Spleen (tissue), 11 donors: ENCODE data around the gene POLL. TPM values are rescaled to one million over a fixed set of nuclear protein-coding genes. Genes with fewer than 3 reads are reported as not detected.

Experiments used
- DNase-seq: peaks from one replicate; pipeline ENCODE4 v3.0.0-alpha.2; 2020
- H3K27ac ChIP-seq, 8 donors: fragments of 200-600 bp; sonication (generic) in 7 of 8; 1 replicate in 4 of 8; 2 replicates in 4 of 8; pipeline versions ENCODE4 v1.5.0 to v1.8.0; 2016 to 2021; ENCODE audit warnings: inconsistent platforms in 4 of 8, mild to moderate bottlenecking in 4 of 8, moderate library complexity in 1 of 8
- H3K27me3 ChIP-seq, 7 donors: fragments of 200-600 bp; sonication (generic) in 6 of 7; replicated peaks in 1 of 7; 1 replicate in 4 of 7; 2 replicates in 3 of 7; pipeline versions ENCODE4 v1.5.0 to v1.8.0; 2016 to 2021; ENCODE audit warnings: inconsistent platforms in 3 of 7, mild to moderate bottlenecking in 1 of 7
- H3K36me3 ChIP-seq, 6 donors: fragments of 200-600 bp; sonication (generic) in 5 of 6; 1 replicate in 4 of 6; 2 replicates in 2 of 6; pipeline versions ENCODE4 v1.5.0 to v1.8.0; 2016 to 2021; ENCODE audit warnings: inconsistent platforms in 2 of 6
- H3K4me1 ChIP-seq, 6 donors: fragments of 200-600 bp; sonication (generic) in 5 of 6; 1 replicate in 3 of 6; 2 replicates in 3 of 6; pipeline versions ENCODE4 v1.5.0 to v1.8.0; 2016 to 2021; ENCODE audit warnings: inconsistent platforms in 3 of 6
- H3K4me3 ChIP-seq, 8 donors: fragments of 200-600 bp; sonication (generic) in 7 of 8; 1 replicate in 4 of 8; 2 replicates in 4 of 8; pipeline versions ENCODE4 v1.5.0 to v1.8.0; 2016 to 2021; ENCODE audit warnings: inconsistent platforms in 4 of 8, mild to moderate bottlenecking in 4 of 8, moderate library complexity in 2 of 8
- H3K9me3 ChIP-seq, 8 donors: fragments of 200-600 bp; sonication (generic) in 7 of 8; 1 replicate in 4 of 8; 2 replicates in 4 of 8; pipeline versions ENCODE4 v1.5.0 to v1.8.0; 2016 to 2021; ENCODE audit warnings: inconsistent platforms in 4 of 8
- POLR2A ChIP-seq, 3 donors: fragments of 450-650 bp; IDR thresholded peaks; one replicate each; pipeline ENCODE4 v1.5.1; 2017; ENCODE audit warnings: antibody characterized with exemption in 3 of 3, mild to moderate bottlenecking in 1 of 3
- POLR2AphosphoS5 ChIP-seq, 3 donors: sonication (generic); formaldehyde crosslinking; IDR thresholded peaks; one replicate each; pipeline ENCODE4 v1.5.1; 2017; ENCODE audit warnings: antibody characterized with exemption in 3 of 3
- WGBS, 5 donors: extraction: QIAGEN DNeasy Blood & Tissue Kit in 3 of 5; methylation state at CpG; one replicate each; pipeline versions ENCODE4 v1.1.5 to v1.1.7; 2013 to 2018; 5-methylcytosine and 5-hydroxymethylcytosine counted together
- intact Hi-C: fragments of 100-400 bp; cut with DNase I; formaldehyde crosslinking; loops from one replicate; pipeline ENCODE4 v1.15.0; 2023; ENCODE audit warnings: low total_unique reads
- polyA plus RNA-seq, 3 donors: library from polyadenylated mRNA; stranded (reverse); fragments of 200-250 nt; gene quantifications; one replicate each; pipeline ENCODE4 v1.2.1, GENCODE V29; 2013
- total RNA-seq, 7 donors: library from RNA; depleted of rRNA in 3 of 7; stranded (reverse); fragments of >200 nt in 3 of 7; fragmentation: NEBNext Ultra II Directional in 4 of 7; extraction: Animal tissue kit (Norgen Biotek cat#: 25700) in 4 of 7; gene quantifications; one replicate each; pipeline versions ENCODE4 v1.1.0 to v1.2.1, GENCODE V29; 2016 to 2021
- TF ChIP-seq, protein P1 (sequence below), 11 experiments: fragments of 200-600 bp in 7 of 11; fragments of 450-650 bp in 4 of 11; sonication (generic) in 4 of 11; IDR thresholded peaks in 8 of 11; conservative IDR thresholded peaks in 3 of 11; 1 replicate in 7 of 11; 2 replicates in 4 of 11; pipeline versions ENCODE4 v1.4.0 to v1.8.0; 2016 to 2021; ENCODE audit warnings: antibody characterized with exemption in 11 of 11, inconsistent platforms in 4 of 11, mild to moderate bottlenecking in 1 of 11
- donor health status: healthy with polysubstance abuse.
- donor health status: DM: no; HTN: no; CAD: no; lungs with moderate emphysema.
- donor health status: DM: no; HTN: no; CAD: no.
- donor health status: Bipolar disorder and iron deficiency.
- donor health status: healthy.
- donor health status: DM: no; HTN: no; CAD: no.
- donor health status: DM: yes; HTN: yes; CAD: no.

Gene POLL
- total and polyA plus RNA-seq, 10 donors = 22.3 to 40.3 (median 29.1) TPM

DNA sequence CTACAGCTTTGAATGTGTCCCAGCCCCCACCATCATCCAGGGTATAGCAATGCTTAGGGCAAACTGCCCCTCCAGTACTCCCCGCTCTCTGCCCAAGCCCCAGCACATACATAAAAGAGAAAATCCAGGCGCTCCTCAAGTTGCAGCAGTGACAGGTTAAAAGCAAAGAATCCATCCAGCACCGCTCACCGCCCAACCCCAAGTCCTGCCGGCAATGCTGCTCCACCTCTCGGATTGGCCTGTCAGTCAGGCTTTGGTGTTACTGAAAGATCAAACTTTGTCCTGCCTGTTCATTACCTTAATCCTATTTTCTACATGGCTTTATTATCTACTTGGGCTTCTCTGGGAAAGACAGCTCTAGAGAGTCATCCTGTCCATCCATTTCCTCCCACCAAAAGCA, 31.9 kb upstream of the POLL start:
- Histone ChIP-seq H3K9me3 (no peaks in the 10 kb centered on the region), H3K4me1 (peaks cover 0 to 22% (median 7%) of the 10 kb centered on the region in 6 donors), H3K27ac (no peak overlapping the region), H3K36me3 (peaks cover 0 to 100% (median 52%) of the 10 kb centered on the region in 6 donors), H3K4me3 (no peak overlapping the region), H3K27me3 (no peaks in the 10 kb centered on the region)
- DNase-seq = peak; percentile 27
- 93 to 99% (median 98%) methylated on average over 6 of the region's 6 CpGs for WGBS, 5 donors
- intact Hi-C loops = no loop called here
- TF ChIP-seq POLR2AphosphoS5 (IDR thresholded peaks at IDR 0.05) = no peak
- TF ChIP-seq, protein P1, sequence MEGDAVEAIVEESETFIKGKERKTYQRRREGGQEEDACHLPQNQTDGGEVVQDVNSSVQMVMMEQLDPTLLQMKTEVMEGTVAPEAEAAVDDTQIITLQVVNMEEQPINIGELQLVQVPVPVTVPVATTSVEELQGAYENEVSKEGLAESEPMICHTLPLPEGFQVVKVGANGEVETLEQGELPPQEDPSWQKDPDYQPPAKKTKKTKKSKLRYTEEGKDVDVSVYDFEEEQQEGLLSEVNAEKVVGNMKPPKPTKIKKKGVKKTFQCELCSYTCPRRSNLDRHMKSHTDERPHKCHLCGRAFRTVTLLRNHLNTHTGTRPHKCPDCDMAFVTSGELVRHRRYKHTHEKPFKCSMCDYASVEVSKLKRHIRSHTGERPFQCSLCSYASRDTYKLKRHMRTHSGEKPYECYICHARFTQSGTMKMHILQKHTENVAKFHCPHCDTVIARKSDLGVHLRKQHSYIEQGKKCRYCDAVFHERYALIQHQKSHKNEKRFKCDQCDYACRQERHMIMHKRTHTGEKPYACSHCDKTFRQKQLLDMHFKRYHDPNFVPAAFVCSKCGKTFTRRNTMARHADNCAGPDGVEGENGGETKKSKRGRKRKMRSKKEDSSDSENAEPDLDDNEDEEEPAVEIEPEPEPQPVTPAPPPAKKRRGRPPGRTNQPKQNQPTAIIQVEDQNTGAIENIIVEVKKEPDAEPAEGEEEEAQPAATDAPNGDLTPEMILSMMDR (IDR thresholded peaks at IDR 0.05 in 8 of 11, conservative IDR thresholded peaks at IDR 0.05 in 3 of 11) = no peak

DNA sequence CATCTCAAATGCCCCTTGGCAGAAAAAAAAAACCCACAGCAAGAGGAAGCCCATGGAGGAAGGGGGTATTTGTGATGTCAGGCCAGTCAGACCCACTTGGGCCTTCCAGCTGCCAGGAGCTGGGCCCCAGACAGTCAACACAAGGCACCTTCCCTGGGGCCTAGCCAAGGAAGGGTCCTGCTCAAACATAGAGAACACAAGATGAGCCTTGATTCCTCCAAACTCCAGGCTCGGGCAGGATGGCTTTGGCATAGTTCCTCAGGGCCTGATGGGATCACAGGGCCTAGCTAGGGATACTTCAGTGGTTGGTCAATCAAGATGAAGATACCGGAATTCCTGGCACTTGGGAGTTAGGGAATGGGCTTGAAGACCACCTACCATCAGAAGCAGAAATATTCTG, 30.8 kb upstream of the POLL start:
- Histone ChIP-seq H3K9me3 (no peaks in the 10 kb centered on the region), H3K4me3 (no peak overlapping the region), H3K4me1 (peaks cover 0 to 22% (median 7%) of the 10 kb centered on the region in 6 donors), H3K27ac (no peak overlapping the region), H3K36me3 (peaks cover 0 to 100% (median 45%) of the 10 kb centered on the region in 6 donors), H3K27me3 (no peaks in the 10 kb centered on the region)
- TF ChIP-seq POLR2A (IDR thresholded peaks at IDR 0.05) (no peak), POLR2AphosphoS5 (IDR thresholded peaks at IDR 0.05) (no peak)
- intact Hi-C loops = no loop called here
- peak; percentile 25 for DNase-seq
- WGBS, 5 donors = 93 to 100% (median 96%) methylated on average over 2 of the region's 2 CpGs

DNA sequence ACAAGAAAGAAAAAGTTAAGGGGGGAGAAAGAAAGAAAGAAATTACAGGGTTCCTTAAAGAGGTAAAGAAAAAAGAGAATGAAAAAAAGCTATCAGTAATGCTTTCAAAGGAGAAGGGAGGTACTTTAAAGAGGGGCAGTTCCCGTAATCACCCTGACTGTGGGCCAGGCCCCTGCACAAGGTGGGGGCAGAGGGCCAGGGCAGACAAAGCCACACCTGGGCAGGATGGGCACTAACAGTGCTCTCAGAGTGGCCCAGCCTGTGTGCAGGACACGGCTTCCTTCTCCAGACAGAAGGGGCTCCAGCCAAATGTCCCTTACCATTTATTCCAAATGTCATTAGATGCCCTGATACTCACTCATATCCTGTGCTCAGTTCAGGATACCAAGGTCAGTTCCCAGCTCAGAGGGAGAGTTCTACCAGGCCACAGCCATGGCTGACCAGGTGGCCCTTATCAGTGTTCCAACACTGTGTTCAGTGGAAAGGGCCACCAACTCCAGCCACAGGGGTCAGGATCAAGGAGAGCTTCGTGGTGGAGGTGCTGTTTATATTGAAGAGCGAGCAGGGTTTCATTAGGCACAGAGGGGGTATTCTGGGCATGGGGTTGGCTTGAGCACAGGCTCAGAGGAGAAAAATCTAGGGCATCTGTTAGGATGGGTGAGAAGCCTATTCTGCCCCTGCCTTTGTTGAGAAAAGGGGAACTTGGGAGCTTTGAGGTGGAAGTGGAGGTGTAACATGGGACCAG, 29.9 kb upstream of the POLL start:
- DNase-seq = peak; percentile 48
- H3K4me3 ChIP-seq = no peak overlapping the region
- H3K27ac ChIP-seq = peak overlapping the region in 1 of 8 donors; percentile 53
- H3K9me3 ChIP-seq = no peaks in the 10 kb centered on the region
- peaks cover 0 to 22% (median 7%) of the 10 kb centered on the region in 6 donors for H3K4me1 ChIP-seq
- TF ChIP-seq, protein P1 (IDR thresholded peaks at IDR 0.05 in 8 of 11, conservative IDR thresholded peaks at IDR 0.05 in 3 of 11) = no peak
- peak in 1 of 3 donors; percentile 17 for TF ChIP-seq POLR2AphosphoS5 (IDR thresholded peaks at IDR 0.05)
- no peaks in the 10 kb centered on the region for H3K27me3 ChIP-seq
- intact Hi-C loops = no loop called here
- 71 to 78% (median 78%) methylated on average over 4 of the region's 4 CpGs for WGBS, 5 donors
- H3K36me3 ChIP-seq = peaks cover 0 to 100% (median 36%) of the 10 kb centered on the region in 6 donors

DNA sequence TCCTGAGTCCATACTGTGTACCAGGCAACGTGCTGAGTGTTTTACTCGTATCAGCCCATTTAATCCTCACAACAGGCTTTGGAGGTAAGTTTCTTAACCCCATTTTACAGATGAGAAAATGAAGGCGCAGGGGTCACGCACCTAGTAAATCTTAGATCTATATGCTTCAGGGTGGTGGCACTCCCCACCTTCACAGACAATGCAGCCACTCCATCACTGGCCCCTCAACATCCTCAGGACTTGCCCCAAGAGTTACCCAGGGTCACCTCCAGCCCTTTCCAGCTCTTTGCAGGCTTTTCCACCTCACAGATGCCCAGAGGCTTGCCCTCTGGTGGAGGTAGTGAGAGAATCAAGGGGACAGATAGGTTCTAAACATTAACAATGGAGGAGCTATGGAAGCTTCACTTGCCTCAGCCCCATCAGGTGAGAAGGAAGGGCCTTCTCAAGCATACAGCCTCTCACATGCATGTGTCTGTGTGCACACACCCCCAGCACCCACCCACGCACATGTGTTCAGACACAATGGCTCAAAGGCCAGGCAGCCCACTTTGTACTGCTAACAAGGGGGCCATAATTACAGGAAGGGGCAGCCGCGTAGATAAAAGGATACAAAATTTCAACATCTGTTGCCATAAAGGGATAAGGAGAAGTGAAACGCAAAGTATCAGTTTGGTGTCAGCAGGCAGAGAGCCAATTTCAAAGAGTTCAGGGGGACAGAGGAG, 29.2 kb upstream of the POLL start:
- peak; percentile 55 for DNase-seq
- Histone ChIP-seq H3K27me3 (no peaks in the 10 kb centered on the region), H3K4me3 (no peak overlapping the region), H3K27ac (peak overlapping the region in 1 of 8 donors; percentile 53), H3K36me3 (peaks cover 0 to 100% (median 35%) of the 10 kb centered on the region in 6 donors), H3K9me3 (no peaks in the 10 kb centered on the region), H3K4me1 (peaks cover 0 to 26% (median 7%) of the 10 kb centered on the region in 6 donors)
- WGBS, 5 donors = 58 to 74% (median 69%) methylated on average over 8 of the region's 8 CpGs
- TF ChIP-seq, protein P1 (IDR thresholded peaks at IDR 0.05 in 8 of 11, conservative IDR thresholded peaks at IDR 0.05 in 3 of 11) = no peak
- TF ChIP-seq POLR2AphosphoS5 (IDR thresholded peaks at IDR 0.05) (no peak), POLR2A (IDR thresholded peaks at IDR 0.05) (no peak)
- intact Hi-C loops = no loop called here
